HEK293 (cell line): ENCODE data around the gene E2F1.

Experiments used
- CTCF ChIA-PET: fragments of 350-600 bp; formaldehyde crosslinking; extraction: SDS; loops from one replicate; lab custom pipeline; 2021; ENCODE audit warnings: antibody characterized with exemption; lab: Yijun Ruan, JAX
- POLR2A ChIA-PET: fragments of 300-600 bp; formaldehyde crosslinking; extraction: SDS; loops from one replicate; lab custom pipeline; 2020; ENCODE audit warnings: antibody characterized with exemption, inconsistent platforms; lab: Yijun Ruan, JAX
- H3K27ac ChIP-seq: fragments of 200-500 bp; sonication (Bioruptor generic); 2 replicates; pipeline ENCODE4 v1.5.1; 2014; ENCODE audit warnings: low read depth, low read length, control low read depth, inconsistent platforms; ENCODE audit errors: extremely low read depth
- H3K36me3 ChIP-seq, 2 experiments: fragments of 200-500 bp in 1 of 2; sonication (Bioruptor generic) in 1 of 2; 1 replicate in 1 of 2; 2 replicates in 1 of 2; pipeline ENCODE4 v1.5.1; 2014 to 2017; ENCODE audit warnings: inconsistent platforms in 2 of 2, low read length in 2 of 2; ENCODE audit not compliant: control insufficient read depth in 2 of 2, insufficient read depth in 1 of 2
- H3K4me1 ChIP-seq: fragments of 200-500 bp; sonication (Bioruptor generic); 2 replicates; pipeline ENCODE4 v1.5.1; 2014; ENCODE audit warnings: mild to moderate bottlenecking, low read length, inconsistent platforms; ENCODE audit not compliant: control insufficient read depth, insufficient read depth
- H3K4me3 ChIP-seq: 2 replicates; pipeline ENCODE4 v1.5.1; 2011; ENCODE audit warnings: low read depth, mild to moderate bottlenecking, control low read depth, low read length, moderate library complexity
- H3K9me3 ChIP-seq: fragments of 200-500 bp; sonication (Bioruptor generic); 2 replicates; pipeline ENCODE4 v1.5.1; 2014; ENCODE audit warnings: low read depth, low read length, inconsistent platforms; ENCODE audit not compliant: control insufficient read depth, insufficient read depth
- KLF1 ChIP-seq: fragments of 450-650 bp; formaldehyde crosslinking; IDR thresholded peaks from 2 replicates; pipeline ENCODE4 v1.5.1; 2016; ENCODE audit warnings: missing biosample characterization, missing genetic modification characterization
- MYNN ChIP-seq: fragments of 450-650 bp; formaldehyde crosslinking; IDR thresholded peaks from 2 replicates; pipeline ENCODE4 v1.5.1; 2016; ENCODE audit warnings: missing biosample characterization, missing genetic modification characterization, borderline replicate concordance
- ZBTB7A ChIP-seq: fragments of 450-650 bp; formaldehyde crosslinking; IDR thresholded peaks from 2 replicates; pipeline ENCODE4 v1.5.1; 2016; ENCODE audit warnings: low read depth, missing biosample characterization, missing genetic modification characterization
- ZNF157 ChIP-seq: fragments of 450-650 bp; formaldehyde crosslinking; IDR thresholded peaks from 2 replicates; pipeline ENCODE4 v1.5.1; 2016; ENCODE audit warnings: missing biosample characterization, missing genetic modification characterization
- ZNF16 ChIP-seq: fragments of 450-650 bp; formaldehyde crosslinking; IDR thresholded peaks from 2 replicates; pipeline ENCODE4 v1.5.1; 2016; ENCODE audit warnings: low read depth, missing biosample characterization, missing genetic modification characterization
- ZNF202 ChIP-seq: fragments of 450-650 bp; formaldehyde crosslinking; IDR thresholded peaks from 2 replicates; pipeline ENCODE4 v1.5.1; 2016; ENCODE audit warnings: missing biosample characterization, missing genetic modification characterization, borderline replicate concordance
- ZNF350 ChIP-seq: fragments of 450-650 bp; formaldehyde crosslinking; IDR thresholded peaks from 2 replicates; pipeline ENCODE4 v1.5.0; 2017; ENCODE audit warnings: missing biosample characterization, mild to moderate bottlenecking, missing genetic modification characterization
- ZNF423 ChIP-seq: fragments of 450-650 bp; formaldehyde crosslinking; IDR thresholded peaks from 2 replicates; pipeline ENCODE4 v1.5.1; 2016; ENCODE audit warnings: missing biosample characterization, missing genetic modification characterization
- ZNF514 ChIP-seq: fragments of 450-650 bp; formaldehyde crosslinking; IDR thresholded peaks from 2 replicates; pipeline ENCODE4 v1.5.1; 2016; ENCODE audit warnings: missing biosample characterization, missing genetic modification characterization
- ZNF518A ChIP-seq: fragments of 450-650 bp; formaldehyde crosslinking; conservative IDR thresholded peaks from 2 replicates; pipeline ENCODE4 v1.5.1; 2016; ENCODE audit warnings: low read depth, missing biosample characterization, missing genetic modification characterization
- ZNF623 ChIP-seq: fragments of 450-650 bp; formaldehyde crosslinking; IDR thresholded peaks from 2 replicates; pipeline ENCODE4 v1.5.1; 2016; ENCODE audit warnings: missing biosample characterization, missing genetic modification characterization
- ZNF624 ChIP-seq: fragments of 450-650 bp; formaldehyde crosslinking; IDR thresholded peaks from 2 replicates; pipeline ENCODE4 v1.5.1; 2017; ENCODE audit warnings: missing biosample characterization, missing genetic modification characterization
- ZNF704 ChIP-seq: fragments of 450-650 bp; formaldehyde crosslinking; IDR thresholded peaks from 2 replicates; pipeline ENCODE4 v1.5.1; 2016; ENCODE audit warnings: missing biosample characterization, missing genetic modification characterization
- ZNF707 ChIP-seq: fragments of 450-650 bp; formaldehyde crosslinking; IDR thresholded peaks from 2 replicates; pipeline ENCODE4 v1.5.1; 2016; ENCODE audit warnings: missing biosample characterization, missing genetic modification characterization
- ZNF843 ChIP-seq: fragments of 450-650 bp; formaldehyde crosslinking; IDR thresholded peaks from 2 replicates; pipeline ENCODE4 v1.5.1; 2016; ENCODE audit warnings: missing biosample characterization, missing genetic modification characterization
- ZSCAN23 ChIP-seq: fragments of 450-650 bp; formaldehyde crosslinking; IDR thresholded peaks from 2 replicates; pipeline ENCODE4 v1.5.1; 2016; ENCODE audit warnings: missing biosample characterization, missing genetic modification characterization
- ZXDB ChIP-seq: fragments of 450-650 bp; formaldehyde crosslinking; IDR thresholded peaks from 2 replicates; pipeline ENCODE4 v1.5.1; 2016; ENCODE audit warnings: missing biosample characterization, missing genetic modification characterization

E2F1 gene

GRCh38 chr20:33629979-33630378, 56.2 kb downstream of the E2F1 start:
- no peaks in the 10 kb centered on the region for H3K4me1 ChIP-seq
- TF ChIP-seq ZXDB (tag by site-specific recombination) (no peak), ZNF202 (tag by site-specific recombination) (no peak), KLF1 (tag by site-specific recombination) (no peak), ZNF843 (tag by site-specific recombination) (no peak), ZNF350 (tag by site-specific recombination) (no peak), ZNF423 (tag by site-specific recombination) (no peak), ZNF514 (tag by site-specific recombination) (no peak), ZNF157 (tag by site-specific recombination) (no peak), ZNF707 (tag by site-specific recombination) (no peak), ZNF624 (tag by site-specific recombination) (no peak), ZNF16 (tag by site-specific recombination) (no peak), ZSCAN23 (tag by site-specific recombination) (no peak), ZNF704 (tag by site-specific recombination) (no peak)
- ChIA-PET CTCF (no interaction called here), POLR2A (no interaction called here)
- peaks cover 11 to 70% of the 10 kb centered on the region in 2 experiments; a peak in 2 of 3 replicates for H3K36me3 ChIP-seq
- H3K4me3 ChIP-seq: no peak overlapping the region
- H3K9me3 ChIP-seq: no peaks in the 10 kb centered on the region
- H3K27ac ChIP-seq: no peak overlapping the region

GRCh38 chr20:33629533-33629932, 56.7 kb downstream of the E2F1 start:
- Histone ChIP-seq H3K36me3 (peaks cover 11 to 75% of the 10 kb centered on the region in 2 experiments; a peak in 2 of 3 replicates), H3K27ac (no peak overlapping the region), H3K4me1 (no peaks in the 10 kb centered on the region), H3K4me3 (no peak overlapping the region), H3K9me3 (no peaks in the 10 kb centered on the region)
- ChIA-PET POLR2A (no interaction called here), CTCF (no interaction called here)
- no peak for TF ChIP-seq ZBTB7A (tag by site-specific recombination)
- TF ChIP-seq ZNF623 (tag by site-specific recombination): no peak
- TF ChIP-seq ZNF518A (tag by site-specific recombination): no peak
- TF ChIP-seq MYNN (tag by site-specific recombination): no peak
